Measurements from ENCODE around the gene LIX1L.

The LIX1L gene

DNA sequence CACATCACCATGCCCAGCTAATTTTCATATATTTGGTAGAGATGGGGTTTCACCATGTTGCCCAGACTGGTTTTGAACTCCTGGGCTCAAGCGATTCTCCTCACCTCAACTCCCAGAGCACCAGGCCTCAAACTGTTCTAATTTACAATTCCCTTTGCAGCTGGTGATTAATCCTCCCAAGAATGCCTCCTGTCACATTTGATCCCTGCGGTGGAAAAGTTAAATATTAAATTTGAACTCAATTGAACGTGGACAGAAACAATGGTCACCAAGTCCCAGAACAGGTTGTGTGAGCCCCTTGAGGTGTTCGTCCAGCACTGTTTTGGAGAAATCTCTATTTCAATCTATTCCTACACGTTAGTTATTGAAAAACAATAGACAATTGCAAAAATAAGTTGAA, 70.2 kb downstream of the LIX1L start:
- POLR2A ChIA-PET: no interaction called here
- Histone ChIP-seq H3K36me3 (ENCODE audit: control insufficient read depth in 4 of 4, insufficient read depth in 4 of 4, low read length in 3 of 4) (no peaks in the 10 kb centered on the region), H3K4me3 (ENCODE audit: control insufficient read depth in 1 of 7, extremely low read depth in 1 of 7, insufficient read depth in 4 of 7, low read depth in 2 of 7, low read length in 6 of 7) (no peak overlapping the region), H3K9me3 (ENCODE audit: control extremely low read depth in 1 of 5, control insufficient read depth in 4 of 5, insufficient read depth in 2 of 5, low read depth in 1 of 5, low read length in 4 of 5) (no peaks in the 10 kb centered on the region), H3K4me1 (ENCODE audit: control extremely low read depth in 1 of 4, control insufficient read depth in 4 of 4, insufficient read depth in 4 of 4, low read length in 3 of 4) (peaks cover 0 to 24% (median 17%) of the 10 kb centered on the region in 4 experiments), H3K27me3 (replicated peaks in 2 of 5; ENCODE audit: control insufficient read depth in 4 of 5, insufficient read depth in 5 of 5, low read length in 4 of 5) (peaks cover 0 to 12% (median 2%) of the 10 kb centered on the region in 5 experiments), H3K27ac (ENCODE audit: insufficient read depth in 1 of 2, low read depth in 1 of 2, low read length in 2 of 2, poor library complexity in 1 of 2, severe bottlenecking in 2 of 2) (no peak overlapping the region)
- DNase-seq: no peak
- 100% methylated on average over 3 of the region's 5 CpGs for WGBS (ENCODE audit: insufficient coverage)
- CTCF ChIA-PET: interaction anchor here (1.0 kb wide), 1 partner anchor 23 kb away, joined by 4 read pairs; no protein-coding TSS in a partner anchor

DNA sequence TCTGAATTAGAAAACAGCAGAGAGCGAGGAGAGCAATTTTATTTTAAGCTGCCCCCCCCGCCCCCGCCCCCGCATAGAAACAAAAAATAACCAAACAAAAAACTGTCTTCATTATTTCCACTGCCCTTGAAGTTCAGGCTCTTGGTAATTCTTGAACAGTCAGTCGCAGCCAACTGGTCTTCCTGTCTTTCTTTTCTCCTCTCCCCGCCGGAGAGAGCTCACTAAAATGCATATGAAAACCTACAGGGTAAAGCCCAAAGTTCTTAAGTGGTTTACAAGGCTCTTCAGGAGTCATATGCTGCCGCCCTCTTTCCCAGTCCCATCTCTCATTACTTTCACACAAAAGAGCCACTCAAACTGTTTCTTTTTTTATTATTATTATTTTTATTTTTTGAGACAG, 71.0 kb downstream of the LIX1L start:
- ChIA-PET POLR2A (interaction anchor here (0.5 kb wide), 1 partner anchor 54 kb away, joined by 5 read pairs; no protein-coding TSS in a partner anchor), CTCF (interaction anchor here (1.3 to 1.9 kb wide), 2 partner anchors 18 to 28 kb away, joined by 3 to 6 read pairs; partner anchors contain the start of gene PIAS3)
- peaks cover 0 to 12% (median 2%) of the 10 kb centered on the region in 5 experiments for H3K27me3 ChIP-seq (replicated peaks in 2 of 5; ENCODE audit: control insufficient read depth in 4 of 5, insufficient read depth in 5 of 5, low read length in 4 of 5)
- H3K27ac ChIP-seq (ENCODE audit: insufficient read depth in 1 of 2, low read depth in 1 of 2, low read length in 2 of 2, poor library complexity in 1 of 2, severe bottlenecking in 2 of 2): no peak overlapping the region
- H3K4me3 ChIP-seq (ENCODE audit: control insufficient read depth in 1 of 7, extremely low read depth in 1 of 7, insufficient read depth in 4 of 7, low read depth in 2 of 7, low read length in 6 of 7): no peak overlapping the region
- WGBS (ENCODE audit: insufficient coverage): 45% methylated on average over 1 of the region's 8 CpGs
- no peaks in the 10 kb centered on the region for H3K9me3 ChIP-seq (ENCODE audit: control extremely low read depth in 1 of 5, control insufficient read depth in 4 of 5, insufficient read depth in 2 of 5, low read depth in 1 of 5, low read length in 4 of 5)
- no peaks in the 10 kb centered on the region for H3K36me3 ChIP-seq (ENCODE audit: control insufficient read depth in 4 of 4, insufficient read depth in 4 of 4, low read length in 3 of 4)
- DNase-seq: no peak
- peaks cover 0 to 16% (median 11%) of the 10 kb centered on the region in 4 experiments for H3K4me1 ChIP-seq (ENCODE audit: control extremely low read depth in 1 of 4, control insufficient read depth in 4 of 4, insufficient read depth in 4 of 4, low read length in 3 of 4)

DNA sequence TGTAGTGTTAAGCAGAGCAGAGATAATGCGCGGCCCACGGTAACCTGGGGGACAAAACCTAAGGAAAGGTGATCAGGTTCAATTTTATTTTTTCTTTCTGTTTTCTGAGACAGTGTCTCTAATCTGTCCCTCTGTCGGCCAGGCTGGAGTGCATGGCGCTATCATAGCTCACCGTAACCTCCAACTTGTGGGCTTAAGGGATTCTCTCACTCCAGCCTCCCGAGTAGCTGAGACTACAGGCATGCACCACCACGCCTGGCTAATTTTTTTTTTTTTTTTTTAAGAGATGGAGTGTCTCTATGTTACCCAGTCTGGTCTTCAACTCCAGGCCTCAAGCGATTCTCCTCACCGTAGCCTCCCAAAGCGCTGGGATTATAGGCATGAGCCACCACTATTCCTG, 71.4 kb downstream of the LIX1L start:
- H3K27me3 ChIP-seq (replicated peaks in 2 of 5; ENCODE audit: control insufficient read depth in 4 of 5, insufficient read depth in 5 of 5, low read length in 4 of 5): peaks cover 0 to 12% (median 2%) of the 10 kb centered on the region in 5 experiments
- ChIA-PET CTCF (interaction anchor here (1.3 to 1.9 kb wide), 3 partner anchors 17 to 28 kb away, joined by 3 to 6 read pairs (median 5); partner anchors contain the start of gene PIAS3), POLR2A (interaction anchor here (0.5 to 0.6 kb wide), 2 partner anchors 54 to 132 kb away, joined by 5 read pairs; no protein-coding TSS in a partner anchor)
- H3K9me3 ChIP-seq (ENCODE audit: control extremely low read depth in 1 of 5, control insufficient read depth in 4 of 5, insufficient read depth in 2 of 5, low read depth in 1 of 5, low read length in 4 of 5): no peaks in the 10 kb centered on the region
- WGBS (ENCODE audit: insufficient coverage): 71% methylated on average over 7 of the region's 11 CpGs
- peak overlapping the region in 6 of 7 experiments; percentile 65 to 90 (median 78) for H3K4me3 ChIP-seq (ENCODE audit: control insufficient read depth in 1 of 7, extremely low read depth in 1 of 7, insufficient read depth in 4 of 7, low read depth in 2 of 7, low read length in 6 of 7)
- no peak overlapping the region for H3K27ac ChIP-seq (ENCODE audit: insufficient read depth in 1 of 2, low read depth in 1 of 2, low read length in 2 of 2, poor library complexity in 1 of 2, severe bottlenecking in 2 of 2)
- H3K4me1 ChIP-seq (ENCODE audit: control extremely low read depth in 1 of 4, control insufficient read depth in 4 of 4, insufficient read depth in 4 of 4, low read length in 3 of 4): peaks cover 0 to 11% (median 9%) of the 10 kb centered on the region in 4 experiments
- peak in 2 of 3 donors; percentile 22 to 44 for DNase-seq
- H3K36me3 ChIP-seq (ENCODE audit: control insufficient read depth in 4 of 4, insufficient read depth in 4 of 4, low read length in 3 of 4): no peaks in the 10 kb centered on the region

DNA sequence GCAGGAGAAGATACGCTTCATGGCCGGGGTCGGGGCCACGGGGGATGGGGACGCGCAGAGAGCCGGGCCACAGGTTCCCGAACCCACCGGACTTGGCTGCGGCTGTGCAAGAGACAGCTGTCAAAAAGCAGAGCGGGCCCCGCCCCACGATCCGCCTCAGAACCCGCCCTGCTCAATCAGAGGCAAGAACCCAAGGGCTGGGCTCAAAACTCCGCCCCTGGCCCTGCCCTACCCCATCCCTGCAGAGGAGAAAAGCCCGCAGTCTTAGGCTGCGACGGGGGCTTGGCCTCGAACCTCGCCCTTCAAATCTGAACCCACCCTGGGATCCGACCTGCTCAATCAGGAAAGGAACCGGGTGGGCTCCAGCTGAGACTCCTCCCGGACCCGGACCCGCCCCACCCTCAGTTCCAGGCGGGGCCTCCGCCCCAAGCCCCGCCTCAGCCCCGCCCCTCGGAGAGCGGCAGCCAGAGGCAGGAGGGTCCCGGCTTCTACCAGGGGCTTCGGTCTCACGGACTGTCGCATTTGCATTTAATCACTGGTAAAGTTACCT, 72.0 kb downstream of the LIX1L start, which contains the start of gene ANKRD35:
Gene ANKRD35, minus strand, starts transcription at position 129 of the 550 bp plus-strand sequence. Its CDS starts 108 bp downstream, at position 21.
- H3K9me3 ChIP-seq (ENCODE audit: control extremely low read depth in 1 of 5, control insufficient read depth in 4 of 5, insufficient read depth in 2 of 5, low read depth in 1 of 5, low read length in 4 of 5): no peaks in the 10 kb centered on the region
- H3K4me3 ChIP-seq (ENCODE audit: control insufficient read depth in 1 of 7, extremely low read depth in 1 of 7, insufficient read depth in 4 of 7, low read depth in 2 of 7, low read length in 6 of 7): peak within 1 kb of the TSS; percentile 46 to 90 (median 74)
- H3K4me1 ChIP-seq (ENCODE audit: control extremely low read depth in 1 of 4, control insufficient read depth in 4 of 4, insufficient read depth in 4 of 4, low read length in 3 of 4): peaks cover 0 to 11% (median 9%) of the 10 kb centered on the region in 4 experiments
- CTCF ChIA-PET: interaction anchor here (0.7 to 3.5 kb wide), 8 partner anchors 14 to 40 kb away, joined by 3 to 12 read pairs (median 5); partner anchors contain the start of genes ITGA10, NUDT17 and PIAS3
- POLR2A ChIA-PET: interaction anchor here (0.6 kb wide), 2 partner anchors 9 to 133 kb away, joined by 5 to 6 read pairs; no protein-coding TSS in a partner anchor
- no peaks in the 10 kb centered on the region for H3K36me3 ChIP-seq (ENCODE audit: control insufficient read depth in 4 of 4, insufficient read depth in 4 of 4, low read length in 3 of 4)
- peak; percentile 69 to 85 (median 84) for DNase-seq
- WGBS (ENCODE audit: insufficient coverage): under 1% methylated on average over 19 of the region's 36 CpGs
- H3K27ac ChIP-seq (ENCODE audit: insufficient read depth in 1 of 2, low read depth in 1 of 2, low read length in 2 of 2, poor library complexity in 1 of 2, severe bottlenecking in 2 of 2): no peak within 1 kb of the TSS
- peaks cover 0 to 12% (median 2%) of the 10 kb centered on the region in 5 experiments for H3K27me3 ChIP-seq (replicated peaks in 2 of 5; ENCODE audit: control insufficient read depth in 4 of 5, insufficient read depth in 5 of 5, low read length in 4 of 5)

DNA sequence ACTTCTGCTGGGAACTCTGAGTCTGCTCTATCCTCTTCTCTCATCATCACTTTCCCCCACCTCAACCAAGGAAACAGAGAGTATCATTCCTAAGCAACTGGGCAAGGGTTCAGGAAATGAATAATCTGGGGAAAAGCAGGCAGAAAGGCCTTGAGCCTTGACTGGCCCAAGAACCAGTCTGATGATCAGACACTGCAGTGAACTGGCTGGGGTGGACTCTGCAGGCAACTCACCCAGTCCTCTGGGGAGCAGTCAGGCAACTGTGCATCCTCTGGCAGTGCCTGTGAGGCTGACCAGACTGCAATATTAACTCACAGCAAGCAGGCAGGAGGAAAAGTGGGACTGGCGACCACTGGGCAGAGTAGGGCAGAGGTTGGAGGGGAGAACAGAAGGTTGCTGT, 73.1 kb downstream of the LIX1L start:
- no peaks in the 10 kb centered on the region for H3K36me3 ChIP-seq (ENCODE audit: control insufficient read depth in 4 of 4, insufficient read depth in 4 of 4, low read length in 3 of 4)
- 100% methylated on average over 1 of the region's 1 CpG for WGBS (ENCODE audit: insufficient coverage)
- POLR2A ChIA-PET: no interaction called here
- H3K9me3 ChIP-seq (ENCODE audit: control extremely low read depth in 1 of 5, control insufficient read depth in 4 of 5, insufficient read depth in 2 of 5, low read depth in 1 of 5, low read length in 4 of 5): no peaks in the 10 kb centered on the region
- peaks cover 0 to 12% (median 2%) of the 10 kb centered on the region in 5 experiments for H3K27me3 ChIP-seq (replicated peaks in 2 of 5; ENCODE audit: control insufficient read depth in 4 of 5, insufficient read depth in 5 of 5, low read length in 4 of 5)
- no peak overlapping the region for H3K27ac ChIP-seq (ENCODE audit: insufficient read depth in 1 of 2, low read depth in 1 of 2, low read length in 2 of 2, poor library complexity in 1 of 2, severe bottlenecking in 2 of 2)
- CTCF ChIA-PET: interaction anchor here (1.1 to 6.6 kb wide), 7 partner anchors 12 to 39 kb away, joined by 4 to 47 read pairs (median 8); partner anchors contain the start of genes ITGA10, NUDT17 and PIAS3
- DNase-seq: no peak
- no peak overlapping the region for H3K4me3 ChIP-seq (ENCODE audit: control insufficient read depth in 1 of 7, extremely low read depth in 1 of 7, insufficient read depth in 4 of 7, low read depth in 2 of 7, low read length in 6 of 7)
- peaks cover 4 to 21% (median 15%) of the 10 kb centered on the region in 4 experiments for H3K4me1 ChIP-seq (ENCODE audit: control extremely low read depth in 1 of 4, control insufficient read depth in 4 of 4, insufficient read depth in 4 of 4, low read length in 3 of 4)

Measured in common myeloid progenitor, CD34-positive (primary cell).